DOHH2 (cell line): ENCODE data around the gene IGF2BP3.

ENCODE experiments used
- EZH2phosphoT487 ChIP-seq: fragments of 200-600 bp; sonication (generic); IDR thresholded peaks from 2 replicates; pipeline ENCODE4 v1.6.1; 2017; ENCODE audit warnings: borderline replicate concordance, mild to moderate bottlenecking, antibody characterized with exemption, low read length, moderate library complexity, mixed read lengths
- TF ChIP-seq, protein P1 (sequence below): fragments of 200-600 bp; sonication (generic); IDR thresholded peaks from one replicate; pipeline ENCODE4 v1.5.1; 2014; ENCODE audit warnings: antibody characterized with exemption, mild to moderate bottlenecking, low read depth, low read length; ENCODE audit not compliant: poor library complexity, severe bottlenecking

DNA sequence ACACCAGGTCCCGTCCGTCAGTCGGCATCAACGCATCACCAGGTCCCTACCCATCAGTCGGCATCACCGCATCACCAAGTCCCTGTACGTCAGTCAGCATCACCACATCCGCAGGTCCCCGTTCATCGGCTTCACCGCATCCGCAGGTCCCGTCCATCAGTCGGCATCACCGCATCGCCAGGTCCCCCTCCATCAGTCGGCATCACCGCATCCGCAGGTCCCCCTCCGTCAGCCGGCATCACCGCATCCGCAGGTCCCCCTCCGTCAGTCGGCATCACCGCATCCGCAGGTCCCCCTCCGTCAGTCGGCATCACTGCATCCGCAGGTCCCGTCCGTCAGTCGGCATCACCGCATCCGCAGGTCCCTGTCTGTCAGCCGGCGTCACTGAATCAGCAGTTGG is 55.1 kb downstream of the IGF2BP3 start:
- TF ChIP-seq, protein P1, sequence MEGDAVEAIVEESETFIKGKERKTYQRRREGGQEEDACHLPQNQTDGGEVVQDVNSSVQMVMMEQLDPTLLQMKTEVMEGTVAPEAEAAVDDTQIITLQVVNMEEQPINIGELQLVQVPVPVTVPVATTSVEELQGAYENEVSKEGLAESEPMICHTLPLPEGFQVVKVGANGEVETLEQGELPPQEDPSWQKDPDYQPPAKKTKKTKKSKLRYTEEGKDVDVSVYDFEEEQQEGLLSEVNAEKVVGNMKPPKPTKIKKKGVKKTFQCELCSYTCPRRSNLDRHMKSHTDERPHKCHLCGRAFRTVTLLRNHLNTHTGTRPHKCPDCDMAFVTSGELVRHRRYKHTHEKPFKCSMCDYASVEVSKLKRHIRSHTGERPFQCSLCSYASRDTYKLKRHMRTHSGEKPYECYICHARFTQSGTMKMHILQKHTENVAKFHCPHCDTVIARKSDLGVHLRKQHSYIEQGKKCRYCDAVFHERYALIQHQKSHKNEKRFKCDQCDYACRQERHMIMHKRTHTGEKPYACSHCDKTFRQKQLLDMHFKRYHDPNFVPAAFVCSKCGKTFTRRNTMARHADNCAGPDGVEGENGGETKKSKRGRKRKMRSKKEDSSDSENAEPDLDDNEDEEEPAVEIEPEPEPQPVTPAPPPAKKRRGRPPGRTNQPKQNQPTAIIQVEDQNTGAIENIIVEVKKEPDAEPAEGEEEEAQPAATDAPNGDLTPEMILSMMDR = no peak
- no peak for TF ChIP-seq EZH2phosphoT487
